ENCODE results near the gene MINDY2.

GRCh38 chr15:58771621-58772250 lies 634 bp downstream of the MINDY2 start:
- TF ChIP-seq, protein P1, sequence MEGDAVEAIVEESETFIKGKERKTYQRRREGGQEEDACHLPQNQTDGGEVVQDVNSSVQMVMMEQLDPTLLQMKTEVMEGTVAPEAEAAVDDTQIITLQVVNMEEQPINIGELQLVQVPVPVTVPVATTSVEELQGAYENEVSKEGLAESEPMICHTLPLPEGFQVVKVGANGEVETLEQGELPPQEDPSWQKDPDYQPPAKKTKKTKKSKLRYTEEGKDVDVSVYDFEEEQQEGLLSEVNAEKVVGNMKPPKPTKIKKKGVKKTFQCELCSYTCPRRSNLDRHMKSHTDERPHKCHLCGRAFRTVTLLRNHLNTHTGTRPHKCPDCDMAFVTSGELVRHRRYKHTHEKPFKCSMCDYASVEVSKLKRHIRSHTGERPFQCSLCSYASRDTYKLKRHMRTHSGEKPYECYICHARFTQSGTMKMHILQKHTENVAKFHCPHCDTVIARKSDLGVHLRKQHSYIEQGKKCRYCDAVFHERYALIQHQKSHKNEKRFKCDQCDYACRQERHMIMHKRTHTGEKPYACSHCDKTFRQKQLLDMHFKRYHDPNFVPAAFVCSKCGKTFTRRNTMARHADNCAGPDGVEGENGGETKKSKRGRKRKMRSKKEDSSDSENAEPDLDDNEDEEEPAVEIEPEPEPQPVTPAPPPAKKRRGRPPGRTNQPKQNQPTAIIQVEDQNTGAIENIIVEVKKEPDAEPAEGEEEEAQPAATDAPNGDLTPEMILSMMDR (IDR thresholded peaks at IDR 0.05; ENCODE audit: low read depth, low read length) = no peak
- no peak for TF ChIP-seq EZH2phosphoT487 (IDR thresholded peaks at IDR 0.05; ENCODE audit: low read depth)

Data from OCI-LY3 (cell line).